Astrocyte (in vitro differentiated cells and primary cell): ENCODE results near the gene TRIO. TPM values are rescaled to one million over a fixed set of nuclear protein-coding genes. Genes with fewer than 3 reads are reported as not detected.
A peak's percentile ranks its signal among the peaks of the same experiment; 100 is the strongest.

Source experiments
- DNase-seq: peaks from one replicate; pipeline ENCODE4 v3.0.0-alpha.2; 2010; ENCODE audit warnings: low read depth
- FAIRE-seq: peaks from 2 replicates; lab custom pipeline; 2011; peaks lifted over from hg19 to GRCh38; lab: Jason Lieb, UNC
- H2AFZ ChIP-seq: 2 replicates; pipeline ENCODE4 v1.6.0; 2012; ENCODE audit warnings: low read depth, low read length, inconsistent platforms
- H3K27ac ChIP-seq: 2 replicates; pipeline ENCODE4 v1.5.1; 2011; ENCODE audit warnings: low read depth, low read length, inconsistent platforms
- H3K27me3 ChIP-seq: 2 replicates; pipeline ENCODE4 v1.6.0; 2011; ENCODE audit warnings: low read length, inconsistent platforms; ENCODE audit not compliant: insufficient read depth
- H3K36me3 ChIP-seq: 2 replicates; pipeline ENCODE4 v1.5.1; 2011; ENCODE audit warnings: low read length, inconsistent platforms; ENCODE audit not compliant: insufficient read depth
- H3K4me1 ChIP-seq: 2 replicates; pipeline ENCODE4 v1.5.1; 2011; ENCODE audit warnings: low read length, inconsistent platforms; ENCODE audit not compliant: insufficient read depth
- H3K4me2 ChIP-seq: 2 replicates; pipeline ENCODE4 v1.6.0; 2012; ENCODE audit warnings: low read length, inconsistent platforms
- H3K4me3 ChIP-seq: 2 replicates; pipeline ENCODE4 v1.5.1; 2011; ENCODE audit warnings: low read depth, mild to moderate bottlenecking, low read length, inconsistent platforms; ENCODE audit not compliant: insufficient read depth
- H3K79me2 ChIP-seq: 2 replicates; pipeline ENCODE4 v1.6.0; 2012; ENCODE audit warnings: mild to moderate bottlenecking, low read length, inconsistent platforms; ENCODE audit not compliant: insufficient read depth
- H3K9ac ChIP-seq: 2 replicates; pipeline ENCODE4 v1.6.0; 2012; ENCODE audit warnings: mild to moderate bottlenecking, low read length, inconsistent platforms
- H3K9me3 ChIP-seq: 2 replicates; pipeline ENCODE4 v1.5.1; 2012; ENCODE audit warnings: low read depth, mild to moderate bottlenecking, low read length, inconsistent platforms; ENCODE audit not compliant: insufficient read depth
- H4K20me1 ChIP-seq: 2 replicates; pipeline ENCODE4 v1.6.0; 2012; ENCODE audit warnings: low read length, inconsistent platforms; ENCODE audit not compliant: insufficient read depth
- H3K27ac Mint-ChIP-seq: one replicate; pipeline ENCODE4 v1.8.0; 2021; ENCODE audit warnings: mild to moderate bottlenecking, mixed read lengths; ENCODE audit not compliant: unreplicated experiment
- H3K27me3 Mint-ChIP-seq: one replicate; pipeline ENCODE4 v1.8.0; 2021; ENCODE audit warnings: low read depth, mixed read lengths; ENCODE audit not compliant: unreplicated experiment
- H3K36me3 Mint-ChIP-seq: one replicate; pipeline ENCODE4 v1.8.0; 2021; ENCODE audit warnings: low read depth, mixed read lengths; ENCODE audit not compliant: unreplicated experiment
- H3K4me1 Mint-ChIP-seq: one replicate; pipeline ENCODE4 v1.8.0; 2021; ENCODE audit warnings: low read depth, mixed read lengths; ENCODE audit not compliant: unreplicated experiment
- H3K4me3 Mint-ChIP-seq: one replicate; pipeline ENCODE4 v1.8.0; 2021; ENCODE audit warnings: mild to moderate bottlenecking, moderate library complexity, mixed read lengths; ENCODE audit not compliant: unreplicated experiment
- H3K9me3 Mint-ChIP-seq: one replicate; pipeline ENCODE4 v1.8.0; 2021; ENCODE audit warnings: mild to moderate bottlenecking, mixed read lengths; ENCODE audit not compliant: unreplicated experiment
- CTCF ChIP-seq: IDR thresholded peaks from 2 replicates; pipeline ENCODE4 v1.5.1; 2011; ENCODE audit warnings: low read depth, mild to moderate bottlenecking, inconsistent platforms, low read length, moderate library complexity; ENCODE audit not compliant: insufficient read depth
- EZH2 ChIP-seq: IDR thresholded peaks from 2 replicates; pipeline ENCODE4 v1.6.1; 2012; ENCODE audit warnings: mild to moderate bottlenecking, low read length, inconsistent platforms; ENCODE audit not compliant: insufficient read depth
- total RNA-seq: library from RNA; stranded (reverse); gene quantifications from 2 replicates; pipeline ENCODE4 v1.2.1, GENCODE V29; 2021

Gene TRIO
- total RNA-seq, 1 donor from 2014 or later, result 347 TPM

GRCh38 chr5:14404780-14405179 lies 261.6 kb downstream of the TRIO start:
- Histone ChIP-seq H3K79me2 (peaks cover 57% of the 10 kb centered on the region), H3K27ac (peak overlapping the region; percentile 93), H2AFZ (no peak overlapping the region), H3K9me3 (no peaks in the 10 kb centered on the region), H4K20me1 (peaks cover 33% of the 10 kb centered on the region), H3K36me3 (peaks cover 50% of the 10 kb centered on the region), H3K27me3 (no peaks in the 10 kb centered on the region), H3K4me2 (peak overlapping the region; percentile 63), H3K9ac (peak overlapping the region; percentile 69), H3K4me3 (no peak overlapping the region), H3K4me1 (peaks cover 64% of the 10 kb centered on the region)
- no peak for TF ChIP-seq CTCF
- no peak for TF ChIP-seq EZH2
- FAIRE-seq (no peak), DNase-seq (no peak)
- Mint-ChIP-seq H3K27me3 (no peaks in the 10 kb centered on the region), H3K9me3 (no peaks in the 10 kb centered on the region), H3K4me1 (peaks cover 64% of the 10 kb centered on the region), H3K4me3 (no peak overlapping the region), H3K27ac (no peak overlapping the region), H3K36me3 (peaks cover 19% of the 10 kb centered on the region)

- H2AFZ ChIP-seq, result no peak overlapping the region
- no peaks in the 10 kb centered on the region for H3K27me3 ChIP-seq
- Mint-ChIP-seq H3K27ac (peak overlapping the region; percentile 70), H3K9me3 (no peaks in the 10 kb centered on the region), H3K27me3 (no peaks in the 10 kb centered on the region), H3K4me3 (no peak overlapping the region), H3K36me3 (peaks cover 20% of the 10 kb centered on the region), H3K4me1 (peaks cover 59% of the 10 kb centered on the region)
- FAIRE-seq, result no peak
- peak overlapping the region; percentile 69 for H3K9ac ChIP-seq
- no peaks in the 10 kb centered on the region for H3K9me3 ChIP-seq
- peaks cover 60% of the 10 kb centered on the region for H3K4me1 ChIP-seq
- TF ChIP-seq EZH2, result no peak
- TF ChIP-seq CTCF, result peak; percentile 27
- H3K27ac ChIP-seq, result peak overlapping the region; percentile 93
- H3K4me3 ChIP-seq, result no peak overlapping the region
- peaks cover 55% of the 10 kb centered on the region for H3K36me3 ChIP-seq
- H3K4me2 ChIP-seq, result peak overlapping the region; percentile 63
- peak; percentile 46 for DNase-seq
- H3K79me2 ChIP-seq, result peaks cover 60% of the 10 kb centered on the region
- peaks cover 36% of the 10 kb centered on the region for H4K20me1 ChIP-seq
Observed at GRCh38 chr5:14405267-14405666, 262.1 kb downstream of the TRIO start.

- Mint-ChIP-seq H3K4me3 (no peak overlapping the region), H3K9me3 (no peaks in the 10 kb centered on the region), H3K4me1 (peaks cover 52% of the 10 kb centered on the region), H3K36me3 (peaks cover 24% of the 10 kb centered on the region), H3K27me3 (no peaks in the 10 kb centered on the region), H3K27ac (peak overlapping the region; percentile 70)
- Histone ChIP-seq H3K79me2 (peaks cover 59% of the 10 kb centered on the region), H3K4me3 (no peak overlapping the region), H3K36me3 (peaks cover 56% of the 10 kb centered on the region), H3K9ac (peak overlapping the region; percentile 69), H3K4me1 (peaks cover 53% of the 10 kb centered on the region), H4K20me1 (peaks cover 38% of the 10 kb centered on the region), H3K4me2 (peak overlapping the region; percentile 63), H2AFZ (no peak overlapping the region), H3K27me3 (no peaks in the 10 kb centered on the region), H3K9me3 (no peaks in the 10 kb centered on the region), H3K27ac (peak overlapping the region; percentile 93)
- DNase-seq, result peak; percentile 64
- FAIRE-seq, result peak; percentile 83
- TF ChIP-seq CTCF (no peak), EZH2 (no peak)
Observed at GRCh38 chr5:14405706-14406553, 262.8 kb downstream of the TRIO start.
